Right lobe of liver (tissue), 6 donors: ENCODE measurements around the gene SLC29A1. TPM values are rescaled to one million over a fixed set of nuclear protein-coding genes. Genes with fewer than 3 reads are reported as not detected.
A peak's percentile ranks its signal among the peaks of the same experiment; 100 is the strongest.

Experiments
- ATAC-seq, 4 donors: fragments of 200-7000 bp; cut with Tn5 transposase; one replicate each; pipeline ENCODE4 v1.9.1; 2020; ENCODE audit warnings: mild to moderate bottlenecking in 4 of 4, moderate library complexity in 4 of 4
- DNase-seq, 3 donors: peaks; one replicate each; pipeline ENCODE4 v3.0.0-alpha.2; 2020
- H3K27ac ChIP-seq, 3 donors: fragments of 200-600 bp; one replicate each; pipeline ENCODE4 v1.8.0; 2022
- H3K27me3 ChIP-seq, 2 donors: fragments of 200-600 bp; one replicate each; pipeline ENCODE4 v1.8.0; 2022
- H3K36me3 ChIP-seq, 4 donors: fragments of 200-600 bp; sonication (generic) in 1 of 4; one replicate each; pipeline versions ENCODE4 v1.5.1 to v1.8.0; 2017 to 2022; ENCODE audit warnings: control low read depth in 1 of 4
- H3K4me1 ChIP-seq, 4 donors: fragments of 200-600 bp; sonication (generic) in 1 of 4; one replicate each; pipeline versions ENCODE4 v1.5.1 to v1.8.0; 2017 to 2022; ENCODE audit warnings: control low read depth in 1 of 4
- H3K4me3 ChIP-seq, 3 donors: fragments of 200-600 bp; one replicate each; pipeline ENCODE4 v1.8.0; 2022
- H3K9me3 ChIP-seq, 4 donors: fragments of 200-600 bp; sonication (generic) in 1 of 4; one replicate each; pipeline versions ENCODE4 v1.5.1 to v1.8.0; 2017 to 2022; ENCODE audit warnings: control low read depth in 1 of 4
- POLR2A ChIP-seq: fragments of 450-650 bp; IDR thresholded peaks from one replicate; pipeline ENCODE4 v1.6.1; 2017; ENCODE audit warnings: antibody characterized with exemption, mild to moderate bottlenecking
- WGBS: methylation state at CpG from one replicate; pipeline ENCODE4 v1.1.6; 2018; ENCODE audit warnings: low coverage, low lambda C conversion rate; ENCODE audit not compliant: insufficient coverage; ENCODE audit errors: missing lambda C conversion rate; 5-methylcytosine and 5-hydroxymethylcytosine counted together
- intact Hi-C, 2 donors: fragments of 100-400 bp; cut with DNase I; formaldehyde crosslinking; loops; one replicate each; pipeline versions ENCODE4 v1.11.2 to v1.14.1; 2022
- total RNA-seq, 6 experiments: library from RNA; depleted of rRNA in 2 of 6; stranded (reverse); fragments of >200 nt in 2 of 6; fragmentation: NEBNext Ultra II Directional in 3 of 6; extraction: Animal tissue kit (Norgen Biotek cat#: 25700) in 3 of 6; gene quantifications; one replicate each; pipeline versions ENCODE4 v1.1.0 to v1.2.4, GENCODE V29; 2016 to 2023
- TF ChIP-seq, protein P1 (sequence below), 4 donors: fragments of 200-600 bp in 3 of 4; fragments of 450-650 bp in 1 of 4; IDR thresholded peaks; one replicate each; pipeline versions ENCODE4 v1.5.1 to v1.8.0; 2016 to 2022; ENCODE audit warnings: antibody characterized with exemption in 4 of 4, mild to moderate bottlenecking in 2 of 4
- donor health status: DM: no; HTN: yes; CAD: no.
- donor health status: DM: no; HTN: no; CAD: no.
- donor health status: DM: no; HTN: no; CAD: no.
- donor health status: DM: no; HTN: yes; CAD: no.
- donor health status: DM: no; HTN: yes; CAD: no.

SLC29A1 gene
- total RNA-seq, 6 experiments from 2014 or later, result 27.4 to 51.3 (median 31.4) TPM

DNA sequence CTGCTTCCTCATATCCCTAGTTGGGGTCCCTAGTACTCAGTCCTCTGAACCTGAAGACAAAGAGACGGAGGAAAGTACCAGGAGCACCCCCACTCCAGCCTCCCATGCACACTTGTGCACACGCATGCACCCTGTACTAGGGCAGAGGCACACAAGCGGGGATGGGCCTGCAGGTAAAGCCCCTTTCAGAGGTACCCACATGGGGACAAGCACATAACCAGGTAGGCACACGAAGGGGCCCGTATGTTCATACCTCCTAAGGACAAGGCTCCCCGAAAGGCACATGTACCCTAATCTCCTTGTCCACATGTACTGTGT is 48.0 kb downstream of the SLC29A1 start:
- DNase-seq, result peak in 1 of 3 donors; percentile 40
- intact Hi-C loops, result no loop called here
- no peak for ATAC-seq
- Histone ChIP-seq H3K4me3 (no peak overlapping the region), H3K9me3 (no peaks in the 10 kb centered on the region), H3K36me3 (no peaks in the 10 kb centered on the region), H3K4me1 (peaks cover 0 to 4% (median 0%) of the 10 kb centered on the region in 4 donors), H3K27ac (no peak overlapping the region), H3K27me3 (peaks cover 0 to 9% of the 10 kb centered on the region in 2 donors)
- no peak for TF ChIP-seq POLR2A
- TF ChIP-seq, protein P1, sequence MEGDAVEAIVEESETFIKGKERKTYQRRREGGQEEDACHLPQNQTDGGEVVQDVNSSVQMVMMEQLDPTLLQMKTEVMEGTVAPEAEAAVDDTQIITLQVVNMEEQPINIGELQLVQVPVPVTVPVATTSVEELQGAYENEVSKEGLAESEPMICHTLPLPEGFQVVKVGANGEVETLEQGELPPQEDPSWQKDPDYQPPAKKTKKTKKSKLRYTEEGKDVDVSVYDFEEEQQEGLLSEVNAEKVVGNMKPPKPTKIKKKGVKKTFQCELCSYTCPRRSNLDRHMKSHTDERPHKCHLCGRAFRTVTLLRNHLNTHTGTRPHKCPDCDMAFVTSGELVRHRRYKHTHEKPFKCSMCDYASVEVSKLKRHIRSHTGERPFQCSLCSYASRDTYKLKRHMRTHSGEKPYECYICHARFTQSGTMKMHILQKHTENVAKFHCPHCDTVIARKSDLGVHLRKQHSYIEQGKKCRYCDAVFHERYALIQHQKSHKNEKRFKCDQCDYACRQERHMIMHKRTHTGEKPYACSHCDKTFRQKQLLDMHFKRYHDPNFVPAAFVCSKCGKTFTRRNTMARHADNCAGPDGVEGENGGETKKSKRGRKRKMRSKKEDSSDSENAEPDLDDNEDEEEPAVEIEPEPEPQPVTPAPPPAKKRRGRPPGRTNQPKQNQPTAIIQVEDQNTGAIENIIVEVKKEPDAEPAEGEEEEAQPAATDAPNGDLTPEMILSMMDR (IDR thresholded peaks at IDR 0.05), result no peak
- 100% methylated on average over 1 of the region's 6 CpGs for WGBS

DNA sequence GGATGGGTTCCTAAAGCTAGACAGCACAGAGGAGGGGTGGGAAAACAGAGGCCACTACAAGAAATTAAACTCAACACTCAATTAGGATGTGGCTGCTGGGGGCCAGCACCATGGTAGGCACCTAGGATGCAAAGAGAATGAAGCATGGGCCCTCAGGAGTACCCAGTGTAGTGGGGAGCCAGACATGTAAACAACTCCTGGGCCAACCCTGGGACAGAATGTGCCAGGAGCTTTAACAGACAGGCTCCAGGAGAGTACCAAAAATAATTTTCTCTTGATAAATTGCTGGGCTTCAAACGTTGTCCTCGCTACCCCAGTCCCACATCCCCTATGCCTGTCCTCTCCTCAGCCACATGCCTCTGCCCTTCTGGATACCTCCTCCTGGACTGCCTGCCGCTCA is 48.5 kb downstream of the SLC29A1 start:
- H3K4me3 ChIP-seq, result no peak overlapping the region
- no peaks in the 10 kb centered on the region for H3K9me3 ChIP-seq
- intact Hi-C loops, result no loop called here
- H3K36me3 ChIP-seq, result no peaks in the 10 kb centered on the region
- WGBS, result 49% methylated on average over 2 of the region's 3 CpGs
- TF ChIP-seq, protein P1 (IDR thresholded peaks at IDR 0.05), result no peak
- TF ChIP-seq POLR2A, result no peak
- ATAC-seq (no peak), DNase-seq (peak in 1 of 3 donors; percentile 13)
- H3K4me1 ChIP-seq, result peaks cover 0 to 4% (median 0%) of the 10 kb centered on the region in 4 donors
- H3K27me3 ChIP-seq, result peaks cover 0 to 9% of the 10 kb centered on the region in 2 donors
- H3K27ac ChIP-seq, result no peak overlapping the region

GRCh38 chr6:44272529-44272928 is 49.1 kb downstream of the SLC29A1 start:
- intact Hi-C loops, result no loop called here
- Histone ChIP-seq H3K4me1 (peaks cover 0 to 4% (median 0%) of the 10 kb centered on the region in 4 donors), H3K27ac (no peak overlapping the region), H3K27me3 (peaks cover 0 to 9% of the 10 kb centered on the region in 2 donors), H3K9me3 (no peaks in the 10 kb centered on the region), H3K4me3 (no peak overlapping the region), H3K36me3 (no peaks in the 10 kb centered on the region)
- DNase-seq (peak in 1 of 3 donors; percentile 7), ATAC-seq (no peak)
- TF ChIP-seq POLR2A, result no peak
- TF ChIP-seq, protein P1 (IDR thresholded peaks at IDR 0.05), result no peak
- WGBS, result 76% methylated on average over 3 of the region's 3 CpGs

- 89% methylated on average over 11 of the region's 23 CpGs for WGBS
- TF ChIP-seq POLR2A, result no peak
- TF ChIP-seq, protein P1 (IDR thresholded peaks at IDR 0.05), result no peak
- intact Hi-C loops, result no loop called here
- H3K9me3 ChIP-seq, result no peaks in the 10 kb centered on the region
- H3K36me3 ChIP-seq, result no peaks in the 10 kb centered on the region
- H3K27ac ChIP-seq, result no peak overlapping the region
- DNase-seq (peak in 1 of 3 donors; percentile 46), ATAC-seq (no peak)
- peaks cover 0 to 9% of the 10 kb centered on the region in 2 donors for H3K27me3 ChIP-seq
- H3K4me1 ChIP-seq, result peaks cover 0 to 4% (median 0%) of the 10 kb centered on the region in 4 donors
- H3K4me3 ChIP-seq, result no peak overlapping the region
These were observed 49.7 kb downstream of the SLC29A1 start for GRCh38 chr6:44272999-44273566.
